HFFc6 (cell line): ENCODE measurements around the gene AP2B1. TPM values are rescaled to one million over a fixed set of nuclear protein-coding genes. Genes with fewer than 3 reads are reported as not detected.

Source experiments
- DNase-seq: peaks from one replicate; pipeline ENCODE4 v3.0.0-alpha.2; 2018
- H3K27ac Mint-ChIP-seq: 2 replicates; pipeline ENCODE4 v1.8.0; 2020; ENCODE audit warnings: mild to moderate bottlenecking, mixed read lengths
- H3K27me3 Mint-ChIP-seq: 2 replicates; pipeline ENCODE4 v1.8.0; 2021; ENCODE audit warnings: mild to moderate bottlenecking, moderate library complexity, mixed read lengths; ENCODE audit not compliant: insufficient read depth
- H3K36me3 Mint-ChIP-seq: 2 replicates; pipeline ENCODE4 v1.8.0; 2021; ENCODE audit warnings: low read depth, mixed read lengths
- H3K4me1 Mint-ChIP-seq: 2 replicates; pipeline ENCODE4 v1.8.0; 2020; ENCODE audit warnings: low read depth, mixed read lengths
- H3K4me3 Mint-ChIP-seq: 2 replicates; pipeline ENCODE4 v1.8.0; 2020; ENCODE audit warnings: mild to moderate bottlenecking, moderate library complexity, mixed read lengths
- H3K9me3 Mint-ChIP-seq: 2 replicates; pipeline ENCODE4 v1.8.0; 2020; ENCODE audit warnings: mild to moderate bottlenecking, mixed read lengths
- CTCF ChIP-seq: fragments of 200-600 bp; sonication (generic); IDR thresholded peaks from 2 replicates; pipeline ENCODE4 v1.5.0; 2021; ENCODE audit warnings: antibody characterized with exemption, mild to moderate bottlenecking
- total RNA-seq, 6 experiments: library from RNA; stranded (reverse); fragmentation: NEBNext Ultra II Directional; extraction: Animal tissue kit (Norgen Biotek cat#: 25700); gene quantifications; 2 replicates in 1 of 6; 3 replicates in 5 of 6; pipeline ENCODE4 v1.2.3, GENCODE V29; 2021

Gene AP2B1
- total RNA-seq, 6 experiments from 2014 or later: 168 to 196 (median 182) TPM

- Mint-ChIP-seq H3K4me1 (0 out of 2 replicates have a peak, but pooled peaks cover under 1% of the 10 kb centered on the region), H3K4me3 (no peak overlapping the region), H3K27ac (no peak overlapping the region), H3K36me3 (peaks cover 4% of the 10 kb centered on the region; the same call in 1 of the 2 replicates), H3K27me3 (peaks cover 47% of the 10 kb centered on the region), H3K9me3 (no peaks in the 10 kb centered on the region)
- no peak for TF ChIP-seq CTCF
- DNase-seq: no peak
Measured at GRCh38 chr17:35742896-35743477, 155.9 kb downstream of the AP2B1 start.

- Mint-ChIP-seq H3K27me3 (peaks cover 47% of the 10 kb centered on the region), H3K4me1 (0 out of 2 replicates have a peak, but pooled peaks cover 5% of the 10 kb centered on the region), H3K4me3 (no peak overlapping the region), H3K36me3 (peaks cover 4% of the 10 kb centered on the region; the same call in 1 of the 2 replicates), H3K27ac (no peak overlapping the region), H3K9me3 (no peaks in the 10 kb centered on the region)
- TF ChIP-seq CTCF: no peak
- peak; percentile 27 for DNase-seq
Measured at GRCh38 chr17:35743626-35744328, 156.7 kb downstream of the AP2B1 start.

GRCh38 chr17:35744830-35745229, 157.7 kb downstream of the AP2B1 start:
- TF ChIP-seq CTCF: no peak
- peaks cover 4% of the 10 kb centered on the region; the same call in 1 of the 2 replicates for H3K36me3 Mint-ChIP-seq
- no peak overlapping the region for H3K27ac Mint-ChIP-seq
- H3K4me1 Mint-ChIP-seq: peaks cover 5% of the 10 kb centered on the region; the same call in 1 of the 2 replicates
- no peak overlapping the region for H3K4me3 Mint-ChIP-seq
- peaks cover 49% of the 10 kb centered on the region for H3K27me3 Mint-ChIP-seq
- no peaks in the 10 kb centered on the region for H3K9me3 Mint-ChIP-seq
- DNase-seq: no peak

- Mint-ChIP-seq H3K36me3 (peaks cover 4% of the 10 kb centered on the region; the same call in 1 of the 2 replicates), H3K9me3 (no peaks in the 10 kb centered on the region), H3K4me3 (no peak overlapping the region), H3K27me3 (peaks cover 45% of the 10 kb centered on the region), H3K27ac (no peak overlapping the region), H3K4me1 (peaks cover 8% of the 10 kb centered on the region)
- DNase-seq: no peak
- no peak for TF ChIP-seq CTCF
Measured at GRCh38 chr17:35745246-35745645, 158.1 kb downstream of the AP2B1 start.

GRCh38 chr17:35745749-35746320, 158.7 kb downstream of the AP2B1 start:
- no peak for DNase-seq
- H3K36me3 Mint-ChIP-seq: peaks cover 4% of the 10 kb centered on the region; the same call in 1 of the 2 replicates

More at GRCh38 chr17:35745749-35746320, 158.7 kb downstream of the AP2B1 start:
- Mint-ChIP-seq H3K4me3 (no peak overlapping the region), H3K27ac (no peak overlapping the region), H3K4me1 (peaks cover 14% of the 10 kb centered on the region), H3K27me3 (peaks cover 44% of the 10 kb centered on the region), H3K9me3 (no peaks in the 10 kb centered on the region)
- TF ChIP-seq CTCF: no peak
